ENCODE measurements around the gene RICTOR.
A peak's percentile ranks its signal among the peaks of the same experiment; 100 is the strongest.

The RICTOR gene

GRCh38 chr5:39074017-39074814, at the start of gene RICTOR:
Gene RICTOR, minus strand, starts transcription at chr5:39074399. Its CDS starts 22 bp downstream, at chr5:39074377.
- DNase-seq = peak; percentile 66

DNA sequence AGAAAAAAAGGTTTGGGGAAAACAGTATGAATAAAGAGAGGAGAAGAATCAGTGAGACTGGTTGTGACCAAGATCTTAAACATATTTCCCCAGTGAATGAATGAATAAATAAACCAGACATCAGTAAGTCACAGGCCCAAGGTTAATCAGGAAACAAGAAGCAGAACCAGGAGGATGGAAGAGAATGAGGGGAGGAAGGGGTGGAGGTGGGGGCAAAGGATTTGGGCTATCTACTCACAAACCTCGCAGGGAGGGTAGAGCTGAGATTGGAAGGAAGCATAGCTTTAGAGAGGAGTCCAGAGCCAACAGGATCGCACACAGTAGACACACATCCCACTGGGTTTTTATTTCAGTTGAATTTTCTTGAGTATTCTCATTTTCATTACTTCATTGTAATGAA, 47.7 kb upstream of the RICTOR start:
- DNase-seq = no peak

DNA sequence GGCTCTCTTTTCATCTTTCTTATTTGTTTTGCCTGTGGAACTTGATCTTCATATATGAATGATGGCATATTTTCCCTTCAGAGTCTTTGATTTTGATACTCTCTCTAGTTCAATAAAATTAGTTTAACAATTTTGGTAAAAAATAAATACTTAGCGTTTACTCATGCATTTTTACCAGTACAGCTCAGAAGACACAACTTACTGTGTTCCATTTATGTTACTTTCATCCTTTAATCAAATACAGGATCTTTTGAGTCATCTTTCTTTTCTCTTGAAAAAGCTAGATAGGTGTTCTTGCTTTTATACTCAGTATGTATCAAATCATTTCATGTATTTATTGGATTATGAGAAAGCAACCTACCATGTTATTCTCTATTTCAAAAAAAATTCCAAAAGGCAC, 47.1 kb upstream of the RICTOR start:
- no peak for DNase-seq

DNA sequence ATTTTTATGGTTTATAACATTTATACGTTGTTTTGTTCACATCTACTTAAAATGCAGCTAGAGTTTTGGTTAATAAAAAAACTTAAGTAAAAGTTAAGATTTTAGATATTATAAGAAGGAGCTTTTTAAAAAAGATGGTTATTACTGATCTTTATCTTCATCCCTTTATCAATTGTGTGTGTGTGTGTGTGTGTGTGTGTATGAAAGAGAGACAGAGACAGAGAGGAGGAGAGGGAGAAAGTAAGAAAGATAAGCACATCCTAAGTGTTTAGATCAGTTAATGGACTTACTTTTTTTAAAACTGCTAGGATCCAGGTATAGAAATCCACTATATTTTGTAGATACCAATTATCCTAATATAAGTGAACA, 45.8 kb upstream of the RICTOR start:
- no peak for DNase-seq

DNA sequence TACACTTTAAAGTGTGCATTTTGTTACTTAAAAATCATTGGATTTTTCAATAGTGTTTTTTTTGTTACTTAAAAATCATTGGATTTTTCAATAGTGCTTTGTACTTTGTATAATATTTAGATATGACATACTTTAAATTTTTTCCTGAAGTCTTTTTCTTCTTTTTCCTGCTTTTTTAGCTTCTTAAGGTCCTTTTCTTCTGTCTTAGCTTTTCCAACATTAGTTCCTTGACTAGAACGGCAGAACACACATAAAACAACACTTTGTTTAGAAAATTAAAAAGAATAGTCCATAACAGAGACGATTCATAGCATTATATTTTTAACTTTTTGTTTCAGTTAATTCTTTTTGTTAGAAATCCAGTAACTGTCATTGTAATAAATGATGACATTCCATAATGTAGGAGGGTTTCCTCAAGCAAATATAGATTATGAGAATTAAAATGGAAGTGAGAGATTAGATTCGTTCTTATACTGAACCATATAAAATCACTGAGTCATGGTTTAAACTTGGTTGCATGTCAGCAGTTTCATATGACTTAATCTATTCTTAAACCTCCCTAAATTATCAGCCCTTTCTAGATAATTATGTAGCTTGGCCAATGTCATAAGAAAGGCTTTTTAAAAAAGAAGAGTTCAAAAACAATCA, 45.3 kb upstream of the RICTOR start:
- no peak for DNase-seq

GRCh38 chr5:39118638-39119037, 44.4 kb upstream of the RICTOR start:
- DNase-seq = no peak

DNA sequence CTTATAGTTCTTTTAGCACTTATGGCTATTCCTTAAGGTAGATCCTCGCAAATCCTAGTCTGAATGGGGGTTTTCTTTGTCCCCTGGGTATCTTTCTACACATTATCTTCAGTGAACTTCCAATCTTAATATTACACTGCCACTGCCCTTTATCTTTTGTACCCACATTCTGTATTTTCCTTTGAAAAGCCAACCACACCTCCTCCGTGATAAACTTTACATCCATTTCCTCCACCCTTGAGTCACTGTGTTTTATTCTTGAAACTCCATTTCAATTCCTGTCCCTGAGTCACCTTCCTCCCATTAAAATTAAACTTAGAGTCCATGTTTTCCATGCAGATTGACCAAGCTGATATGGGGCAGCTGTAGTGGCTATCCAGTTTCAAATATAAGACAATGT, 43.2 kb upstream of the RICTOR start:
- DNase-seq = no peak

- no peak for DNase-seq
Measured at GRCh38 chr5:39116344-39117170, 42.4 kb upstream of the RICTOR start.

- DNase-seq = no peak
Measured at GRCh38 chr5:39115644-39116343, 41.6 kb upstream of the RICTOR start.

GRCh38 chr5:39114155-39114554, 40.0 kb upstream of the RICTOR start:
- DNase-seq = no peak

GRCh38 chr5:39113354-39113953, 39.3 kb upstream of the RICTOR start:
- DNase-seq = no peak

DNA sequence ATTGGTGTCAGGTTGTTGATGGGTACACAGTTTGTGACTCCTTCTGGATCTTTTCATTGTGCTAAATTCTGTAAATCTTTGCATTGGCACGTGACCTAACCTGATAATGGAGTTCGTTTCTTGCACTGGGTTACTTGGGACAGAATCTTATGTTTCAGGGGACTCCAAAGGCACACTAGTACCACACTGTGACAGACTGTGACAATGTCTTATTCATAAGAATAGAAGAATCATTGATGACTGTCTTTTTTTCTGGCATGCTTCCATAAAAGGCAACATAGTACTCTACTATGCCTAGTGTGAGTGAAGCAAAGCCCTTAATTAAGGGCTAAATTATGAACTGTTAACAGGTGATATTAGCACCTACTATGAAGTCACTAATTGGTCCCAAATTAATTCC, 35.4 kb upstream of the RICTOR start:
- no peak for DNase-seq

DNA sequence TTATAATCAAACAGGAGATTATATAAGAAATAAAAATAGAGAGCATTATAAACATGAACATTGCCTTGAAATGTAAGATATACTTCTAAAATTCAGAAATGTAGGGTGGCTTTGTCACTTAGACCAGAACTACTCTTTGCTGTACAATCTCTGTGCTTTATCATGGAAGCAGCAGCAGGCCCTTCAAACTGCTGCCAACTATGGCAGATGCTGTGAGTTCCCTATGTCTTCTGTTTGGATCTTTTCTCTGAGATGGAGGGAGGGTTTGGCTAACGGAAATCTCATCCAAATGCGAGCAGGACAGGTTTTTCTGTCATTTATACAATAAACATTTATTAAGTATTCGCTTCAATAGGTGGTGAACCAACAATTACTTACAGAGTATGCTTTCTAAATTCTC, 34.8 kb upstream of the RICTOR start:
- DNase-seq = no peak

- DNase-seq = no peak
Measured at GRCh38 chr5:39107350-39107749, 33.2 kb upstream of the RICTOR start.

- no peak for DNase-seq
Measured at GRCh38 chr5:39106322-39106721, 32.1 kb upstream of the RICTOR start.

DNA sequence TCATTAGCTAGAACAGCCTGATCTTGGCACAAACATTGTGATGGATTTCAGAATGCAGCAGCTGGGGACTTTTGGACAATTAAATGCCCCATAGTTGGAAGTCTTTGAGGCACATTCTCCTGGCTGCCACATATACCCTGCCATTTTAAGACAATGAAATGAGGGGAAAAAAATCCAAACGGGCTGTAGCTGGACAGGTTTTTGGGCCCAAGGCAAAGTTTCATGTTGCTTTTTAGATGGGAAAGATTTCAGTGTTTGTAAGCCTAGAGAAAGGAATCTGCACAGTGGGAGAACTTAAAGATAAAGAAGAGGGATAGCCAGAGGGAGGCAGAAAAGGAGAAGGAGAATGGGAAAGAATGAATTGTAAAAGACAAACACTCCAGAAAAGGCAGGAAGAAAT, 30.0 kb upstream of the RICTOR start:
- DNase-seq = no peak

GRCh38 chr5:39102684-39103155, 28.5 kb upstream of the RICTOR start:
- no peak for DNase-seq

DNA sequence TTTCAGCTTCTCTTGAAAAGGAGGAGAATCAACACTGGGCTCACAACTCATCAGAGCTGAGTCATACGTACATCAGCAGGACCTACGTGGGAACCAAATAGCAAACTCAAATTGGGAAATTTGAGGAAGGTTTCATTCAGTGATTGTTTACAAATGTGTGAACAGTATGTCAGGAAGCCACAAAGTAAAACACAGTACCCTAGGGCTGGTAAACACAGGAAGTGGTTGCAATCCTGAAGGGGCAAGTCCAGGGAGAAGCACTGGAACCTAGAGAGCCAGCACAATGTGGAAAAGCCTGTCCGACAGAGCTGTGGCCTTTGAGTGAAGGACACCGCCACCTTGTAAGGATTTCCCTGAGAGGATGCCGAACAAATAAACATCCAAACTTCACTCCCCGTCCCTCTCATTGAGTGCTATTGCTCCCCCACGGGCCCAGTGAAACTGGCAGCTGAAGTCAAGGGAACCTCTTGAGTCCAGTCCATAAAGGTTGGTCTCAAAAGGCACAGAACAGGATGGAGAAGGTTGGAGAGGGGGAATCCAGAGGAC, 26.7 kb upstream of the RICTOR start:
- DNase-seq = no peak

- DNase-seq = no peak
Measured at GRCh38 chr5:39100301-39100850, 26.2 kb upstream of the RICTOR start.

- no peak for DNase-seq
Measured at GRCh38 chr5:39099831-39100230, 25.6 kb upstream of the RICTOR start.

DNA sequence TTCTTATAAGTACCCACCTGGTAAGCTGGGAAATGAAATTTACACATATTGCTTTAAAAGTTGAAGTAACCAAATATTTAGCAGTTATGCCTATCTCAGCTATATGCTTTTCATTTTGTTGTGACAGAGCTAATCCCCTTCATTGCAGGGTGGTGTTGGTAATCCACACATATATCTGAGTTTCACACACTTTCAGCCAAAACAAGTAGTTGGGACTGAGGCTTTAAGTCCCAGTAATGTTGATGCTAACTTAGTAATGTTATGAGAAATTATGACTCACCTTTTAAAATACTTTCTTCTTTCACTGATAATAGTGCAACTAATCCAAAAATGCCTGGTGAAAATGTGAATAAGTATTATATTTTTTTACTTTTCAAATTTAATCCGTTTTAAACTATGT, 19.2 kb upstream of the RICTOR start:
- DNase-seq = no peak
